Measurements from ENCODE around the gene CD48. TPM values are rescaled to one million over a fixed set of nuclear protein-coding genes. Genes with fewer than 3 reads are reported as not detected.

The CD48 gene
- total RNA-seq, 1 experiment from 2014 or later = 0.20 TPM

GRCh38 chr1:160640359-160641123 is 71.1 kb downstream of the CD48 start:
- intact Hi-C loops (cut with micrococcal nuclease) = no loop called here
- RAD21 ChIA-PET (ENCODE audit: low non-redundant PET in 1 of 2, low total read pairs in 2 of 2, uncharacterized antibody in 2 of 2, unreplicated experiment in 2 of 2) = no interaction called here
- H2AFZ ChIP-seq (ENCODE audit: low read depth, low read length, poor library complexity, severe bottlenecking) = no peak overlapping the region
- TF ChIP-seq FOSL1 (IDR thresholded peaks at IDR 0.05; ENCODE audit: low read depth) (no peak), ELF1 (IDR thresholded peaks at IDR 0.05; ENCODE audit: borderline replicate concordance, low read depth) (no peak), SIN3A (IDR thresholded peaks at IDR 0.05; ENCODE audit: low read depth) (no peak), CTCF (IDR thresholded peaks at IDR 0.05 in 2 of 3, conservative IDR thresholded peaks at IDR 0.05 in 1 of 3; ENCODE audit: borderline replicate concordance in 1 of 3, insufficient read depth in 1 of 3, low read depth in 2 of 3, low read length in 2 of 3) (no peak), EZH2 (IDR thresholded peaks at IDR 0.05) (no peak), ZFX (IDR thresholded peaks at IDR 0.05) (no peak)
- no peaks in the 10 kb centered on the region for H3K4me1 ChIP-seq (ENCODE audit: control insufficient read depth in 1 of 2, insufficient read depth in 2 of 2, low read length in 2 of 2)
- ATAC-seq = no peak
- POLR2A ChIA-PET = no interaction called here
- H3K9me2 ChIP-seq (ENCODE audit: insufficient read depth) = no peaks in the 10 kb centered on the region
- H3K27ac ChIP-seq (ENCODE audit: low read depth, low read length) = no peak overlapping the region
- no peaks in the 10 kb centered on the region for H4K20me1 ChIP-seq (ENCODE audit: insufficient read depth)
- no peaks in the 10 kb centered on the region for H3K9me3 ChIP-seq (ENCODE audit: control insufficient read depth in 1 of 2, insufficient read depth in 1 of 2, low read depth in 1 of 2, low read length in 2 of 2)
- no TSS peak for BruUV-seq (replicated peaks)
- no peak overlapping the region for H3K9ac ChIP-seq (ENCODE audit: low read length)
- H3K4me2 ChIP-seq (ENCODE audit: low read length) = no peak overlapping the region
- CTCF ChIA-PET = interaction anchor here (0.5 to 1.1 kb wide), 2 partner anchors 35 to 128 kb away, joined by 4 read pairs; no protein-coding TSS in a partner anchor
- no peaks in the 10 kb centered on the region for H3K36me3 ChIP-seq (ENCODE audit: control insufficient read depth in 1 of 2, insufficient read depth in 2 of 2, low read length in 2 of 2)
- no peak for DNase-seq (ENCODE audit: low read depth, low spot score)
- H3K27me3 ChIP-seq (ENCODE audit: insufficient read depth, low read length) = no peaks in the 10 kb centered on the region
- no peak overlapping the region for H3K4me3 ChIP-seq (replicated peaks in 1 of 2; ENCODE audit: low read depth in 1 of 2, low read length in 2 of 2)
- no peaks in the 10 kb centered on the region for H3K79me2 ChIP-seq (ENCODE audit: insufficient read depth, low read length)

DNA sequence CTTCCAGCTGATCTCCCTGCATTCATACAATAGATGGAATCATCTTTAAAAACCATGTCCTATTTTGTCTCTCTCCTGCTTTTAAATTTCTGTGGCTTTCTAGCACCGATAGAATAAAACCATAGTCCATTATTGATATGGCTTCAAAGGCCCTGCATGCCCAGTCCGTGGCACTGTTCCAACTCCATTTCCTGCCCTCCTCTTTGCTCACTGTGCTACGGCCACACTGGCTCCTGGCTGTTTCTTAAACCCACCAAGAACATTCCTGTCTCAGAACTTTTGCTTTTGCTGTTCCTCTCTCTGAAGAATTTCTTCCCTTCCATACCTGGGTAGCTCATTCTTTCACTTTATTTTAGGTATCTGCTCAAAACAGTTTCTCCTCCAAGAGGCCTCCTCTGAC is 72.0 kb downstream of the CD48 start:
- Histone ChIP-seq H3K9ac (ENCODE audit: low read length) (no peak overlapping the region), H4K20me1 (ENCODE audit: insufficient read depth) (no peaks in the 10 kb centered on the region), H3K9me3 (ENCODE audit: control insufficient read depth in 1 of 2, insufficient read depth in 1 of 2, low read depth in 1 of 2, low read length in 2 of 2) (no peaks in the 10 kb centered on the region), H3K4me2 (ENCODE audit: low read length) (no peak overlapping the region), H3K79me2 (ENCODE audit: insufficient read depth, low read length) (no peaks in the 10 kb centered on the region), H2AFZ (ENCODE audit: low read depth, low read length, poor library complexity, severe bottlenecking) (no peak overlapping the region), H3K36me3 (ENCODE audit: control insufficient read depth in 1 of 2, insufficient read depth in 2 of 2, low read length in 2 of 2) (no peaks in the 10 kb centered on the region), H3K9me2 (ENCODE audit: insufficient read depth) (no peaks in the 10 kb centered on the region), H3K27ac (ENCODE audit: low read depth, low read length) (no peak overlapping the region), H3K4me1 (ENCODE audit: control insufficient read depth in 1 of 2, insufficient read depth in 2 of 2, low read length in 2 of 2) (no peaks in the 10 kb centered on the region), H3K4me3 (replicated peaks in 1 of 2; ENCODE audit: low read depth in 1 of 2, low read length in 2 of 2) (no peak overlapping the region), H3K27me3 (ENCODE audit: insufficient read depth, low read length) (no peaks in the 10 kb centered on the region)
- ChIA-PET RAD21 (ENCODE audit: low non-redundant PET in 1 of 2, low total read pairs in 2 of 2, uncharacterized antibody in 2 of 2, unreplicated experiment in 2 of 2) (no interaction called here), CTCF (interaction anchor here (1.1 kb wide), 1 partner anchor 35 kb away, joined by 4 read pairs; no protein-coding TSS in a partner anchor), POLR2A (no interaction called here)
- TF ChIP-seq ZFX (IDR thresholded peaks at IDR 0.05) (no peak), EGR1 (IDR thresholded peaks at IDR 0.05; ENCODE audit: low read depth) (no peak), CEBPB (IDR thresholded peaks at IDR 0.05; ENCODE audit: low read depth) (no peak)
- intact Hi-C loops (cut with micrococcal nuclease) = no loop called here
- DNase-seq (ENCODE audit: low read depth, low spot score) (no peak), ATAC-seq (no peak)
- no TSS peak for BruUV-seq (replicated peaks)
